ENCODE results near the gene SMIM35.
A peak's percentile ranks its signal among the peaks of the same experiment; 100 is the strongest.

The SMIM35 gene

DNA sequence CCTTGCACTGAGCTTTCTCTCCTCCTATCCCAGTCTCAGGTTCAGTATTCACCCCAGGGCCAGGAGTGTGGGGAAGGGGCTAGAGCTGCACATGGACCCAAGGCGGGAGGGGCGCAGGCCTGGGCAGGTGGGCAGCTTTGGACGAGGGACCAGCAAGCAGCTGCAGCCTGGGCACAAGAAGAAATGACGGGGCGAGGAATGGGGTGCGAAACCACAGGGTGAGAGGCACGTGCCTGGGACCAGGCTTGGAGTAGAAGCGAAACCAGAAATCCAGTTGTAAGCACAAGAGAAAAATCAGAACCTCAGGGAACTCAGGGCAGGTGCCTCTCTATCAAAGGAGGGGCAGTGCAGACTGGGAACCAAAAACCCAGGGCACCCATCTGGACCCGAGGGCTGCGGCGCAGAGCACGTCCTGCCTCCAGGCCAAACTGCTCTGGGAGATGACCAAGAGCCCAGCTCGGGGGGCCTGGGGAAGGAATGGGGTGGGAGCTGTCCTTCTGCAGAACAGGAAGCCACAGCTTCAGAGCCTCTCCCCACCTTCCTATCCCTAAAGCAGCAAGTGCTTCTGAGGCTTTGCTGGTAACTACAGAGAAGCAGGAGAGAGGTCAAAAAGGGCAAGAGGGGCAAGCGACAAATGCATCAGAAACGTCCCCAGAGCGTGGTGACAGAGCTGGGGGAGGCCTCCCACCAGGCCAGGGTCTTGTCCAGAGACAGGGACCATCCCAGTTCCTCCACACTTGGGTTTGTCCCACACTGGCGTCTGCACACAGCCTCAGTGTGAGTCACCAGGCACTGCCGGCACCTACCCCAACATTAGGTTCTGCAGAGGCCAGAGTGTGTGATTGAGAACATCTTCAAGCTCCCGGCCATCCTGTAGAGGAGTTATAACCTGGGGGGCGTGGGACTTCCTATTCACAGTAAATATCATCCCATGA, 28.2 kb downstream of the SMIM35 start:
- no peak for DNase-seq (ENCODE audit: low read depth in 2 of 2)

DNA sequence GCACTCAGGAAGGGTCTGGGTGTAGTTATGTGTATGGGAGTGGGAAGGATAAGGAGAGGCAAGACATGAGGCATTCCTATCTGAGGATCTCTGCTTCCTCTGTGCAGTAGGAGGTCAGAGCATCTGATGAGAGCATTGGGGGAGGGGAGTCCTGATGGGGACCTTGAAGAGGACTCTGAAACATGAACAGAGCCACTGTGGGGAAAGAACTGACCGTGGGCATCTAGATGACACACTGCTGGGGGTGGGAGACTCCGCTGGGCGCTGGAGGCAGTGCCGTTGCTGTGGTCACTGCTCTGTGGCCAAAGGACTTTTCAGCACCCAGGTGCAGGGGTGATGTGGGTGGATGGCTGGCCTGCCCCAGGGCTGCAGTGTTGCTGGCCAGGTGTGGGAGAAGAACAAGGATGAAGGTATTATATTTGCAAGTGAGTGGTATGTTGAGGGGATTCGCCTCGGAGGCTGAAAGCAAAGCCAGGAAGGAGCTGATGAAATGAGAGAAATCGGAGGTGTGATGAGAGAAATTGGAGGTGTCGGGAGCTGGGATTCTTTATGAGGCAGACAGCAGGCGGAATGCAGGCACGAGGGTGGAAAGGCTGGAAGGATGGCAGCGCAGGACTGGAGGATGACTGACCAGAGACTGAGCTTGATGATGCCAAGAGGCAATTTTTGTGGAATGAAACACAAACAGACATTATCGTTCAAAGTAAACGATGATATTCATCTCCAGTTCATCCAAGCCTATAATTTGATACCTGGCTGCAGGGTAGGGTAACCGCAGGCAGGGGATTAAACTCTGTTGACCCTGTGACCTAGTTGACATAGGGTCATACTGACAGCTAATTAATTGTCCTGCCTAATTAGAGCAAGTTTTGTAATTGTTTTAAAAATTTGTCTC, 29.3 kb downstream of the SMIM35 start:
- DNase-seq (ENCODE audit: low read depth in 2 of 2) = no peak

DNA sequence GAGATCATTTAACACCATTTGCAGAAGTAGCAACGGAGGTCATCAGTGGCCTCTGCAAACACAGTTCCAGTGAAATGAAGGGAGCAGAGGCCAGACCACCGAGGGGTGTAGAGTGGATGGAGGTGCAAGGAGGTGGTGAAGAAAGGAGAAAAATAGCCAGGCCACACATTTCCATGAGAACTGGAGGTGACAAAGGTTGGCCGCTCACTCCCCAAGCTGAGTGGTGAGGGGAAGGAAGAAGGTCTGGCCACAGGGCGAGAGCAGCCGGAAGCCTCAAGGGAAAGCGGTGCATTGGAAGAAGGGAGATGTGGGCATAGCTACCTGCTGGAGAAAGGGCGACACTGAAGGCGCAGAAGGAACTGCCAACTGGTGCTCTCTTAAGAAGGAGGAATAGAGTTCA, 30.0 kb downstream of the SMIM35 start:
- no peak for DNase-seq (ENCODE audit: low read depth in 2 of 2)

GRCh38 chr11:118055966-118056365, 30.8 kb downstream of the SMIM35 start:
- no peak for DNase-seq (ENCODE audit: low read depth in 2 of 2)

- DNase-seq (ENCODE audit: low read depth in 2 of 2) = no peak
Measured at GRCh38 chr11:118054712-118055640, 31.8 kb downstream of the SMIM35 start.

- no peak for DNase-seq (ENCODE audit: low read depth in 2 of 2)
Measured at GRCh38 chr11:118052581-118053206, 34.1 kb downstream of the SMIM35 start.

GRCh38 chr11:118051611-118052461, 34.9 kb downstream of the SMIM35 start:
- peak; percentile 30 to 38 for DNase-seq (ENCODE audit: low read depth in 2 of 2)

GRCh38 chr11:118051136-118051610, 35.6 kb downstream of the SMIM35 start:
- DNase-seq (ENCODE audit: low read depth in 2 of 2) = no peak

DNA sequence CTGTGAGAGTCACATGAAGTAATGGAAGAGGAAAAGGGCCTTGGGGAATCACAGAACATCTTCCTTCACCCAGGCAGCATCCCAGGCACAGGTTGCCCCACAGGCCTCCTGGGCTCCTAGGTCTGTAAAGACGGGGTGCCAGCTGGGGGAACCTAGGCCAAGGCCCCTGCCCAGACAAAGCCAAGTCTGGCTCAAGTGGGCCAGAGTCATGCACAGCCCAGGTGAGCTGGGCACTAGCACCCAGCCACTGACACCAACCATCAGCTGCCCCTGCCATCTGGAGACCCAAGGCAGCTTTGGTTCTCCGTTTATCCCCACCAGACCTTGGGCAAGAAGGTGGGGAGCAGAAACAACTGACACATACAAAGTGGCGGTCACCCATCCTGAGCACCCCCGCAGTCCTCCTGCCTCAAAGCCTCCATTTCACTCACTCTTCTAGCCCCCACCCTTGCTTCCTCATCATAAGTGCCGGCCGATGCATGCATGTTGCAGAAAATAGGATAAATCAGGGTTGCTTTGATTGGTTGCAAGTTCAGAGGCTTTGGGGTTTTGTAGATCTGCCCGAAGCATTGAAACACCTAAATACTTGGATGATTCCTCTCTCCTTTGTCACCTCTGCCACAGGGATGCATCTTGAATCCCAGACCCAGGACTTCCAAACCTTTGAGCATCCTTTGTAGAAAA, 36.4 kb downstream of the SMIM35 start:
- DNase-seq (ENCODE audit: low read depth in 2 of 2) = no peak

GRCh38 chr11:118049771-118050170, 37.0 kb downstream of the SMIM35 start:
- DNase-seq (ENCODE audit: low read depth in 2 of 2) = no peak

- DNase-seq (ENCODE audit: low read depth in 2 of 2) = no peak
Measured at GRCh38 chr11:118048472-118049370, 38.0 kb downstream of the SMIM35 start.

- no peak for DNase-seq (ENCODE audit: low read depth in 2 of 2)
Measured at GRCh38 chr11:118047749-118048148, 39.0 kb downstream of the SMIM35 start.

- DNase-seq (ENCODE audit: low read depth in 2 of 2) = no peak
Measured at GRCh38 chr11:118046964-118047700, 39.6 kb downstream of the SMIM35 start.

- DNase-seq (ENCODE audit: low read depth in 2 of 2) = peak in 1 of 2 donors; percentile 25
Measured at GRCh38 chr11:118046051-118046963, 40.5 kb downstream of the SMIM35 start.

DNA sequence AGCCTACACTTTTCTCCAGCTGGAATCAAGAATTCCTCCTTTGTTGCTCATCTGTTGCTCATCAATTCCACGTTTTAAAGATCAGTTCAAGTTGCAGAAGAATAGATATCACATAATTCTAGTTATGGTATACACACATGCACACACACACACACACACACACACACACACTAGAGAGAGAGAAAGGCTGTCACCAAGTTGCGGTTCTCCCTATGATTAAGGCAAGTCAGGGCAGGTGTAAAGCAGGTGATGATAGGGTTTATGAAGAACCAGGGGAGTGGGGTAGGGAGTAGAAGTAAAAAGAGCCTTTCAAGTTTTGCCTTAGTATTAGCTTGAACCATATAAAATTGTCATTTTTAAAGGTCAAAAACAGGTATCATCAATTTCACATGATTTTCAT, 41.6 kb downstream of the SMIM35 start:
- no peak for DNase-seq (ENCODE audit: low read depth in 2 of 2)

- DNase-seq (ENCODE audit: low read depth in 2 of 2) = no peak
Measured at GRCh38 chr11:118042796-118043195, 44.0 kb downstream of the SMIM35 start.

Measured in activated CD8-positive, alpha-beta memory T cell treated with anti-CD3 and anti-CD28 coated beads for 4 hours (primary cell).